Activated T-cell treated with anti-CD3 and anti-CD28 coated beads, Interleukin-2, amount 50 U/mL, for 72 hours (primary cell): ENCODE data around the gene QRSL1. TPM values are rescaled to one million over a fixed set of nuclear protein-coding genes. Genes with fewer than 3 reads are reported as not detected.
"Not testable (repeated sequence)": the region's sequence is repeated elsewhere in the genome, so short reads cannot be mapped to it uniquely, and the experiment has no call there.

ENCODE experiments used
- ATAC-seq, 2 donors: fragments of 150-1000 bp; cut with Tn5 transposase; replicated peaks in 1 of 2; 2 replicates each; pipeline ENCODE4 v1.10.0; 2021; ENCODE audit warnings: moderate library complexity in 2 of 2, mild to moderate bottlenecking in 1 of 2
- DNase-seq, 2 donors: peaks; one replicate each; pipeline ENCODE4 v3.0.0; 2021 to 2022; ENCODE audit warnings: mixed read lengths in 1 of 2
- H3K27ac Mint-ChIP-seq: one replicate; pipeline ENCODE4 v1.8.0; 2022; ENCODE audit warnings: mild to moderate bottlenecking, moderate library complexity, mixed read lengths
- H3K27me3 Mint-ChIP-seq: one replicate; pipeline ENCODE4 v1.8.0; 2022; ENCODE audit warnings: low read depth, mixed read lengths
- H3K36me3 Mint-ChIP-seq, 2 donors: one replicate each; pipeline ENCODE4 v1.8.0; 2022; ENCODE audit warnings: mixed read lengths in 2 of 2, mild to moderate bottlenecking in 1 of 2; ENCODE audit not compliant: insufficient read depth in 2 of 2
- H3K4me1 Mint-ChIP-seq: one replicate; pipeline ENCODE4 v1.8.0; 2022; ENCODE audit warnings: low read depth, mixed read lengths
- H3K4me3 Mint-ChIP-seq, 2 donors: one replicate each; pipeline ENCODE4 v1.8.0; 2022; ENCODE audit warnings: mild to moderate bottlenecking in 2 of 2, mixed read lengths in 2 of 2, moderate library complexity in 2 of 2
- H3K9me3 Mint-ChIP-seq, 2 donors: one replicate each; pipeline ENCODE4 v1.8.0; 2022; ENCODE audit warnings: mixed read lengths in 2 of 2
- total RNA-seq, 2 donors: library from RNA; stranded (reverse); gene quantifications; one replicate each; pipeline ENCODE4 v1.2.3, GENCODE V29; 2022

Gene QRSL1
- total RNA-seq: 10 to 100 TPM; 19.5 to 19.8 TPM

GRCh38 chr6:106629103-106629858 is at the start of gene QRSL1, which contains the start of gene RTN4IP1:
Gene QRSL1, plus strand, starts transcription at chr6:106629578. Its CDS starts 104 bp downstream, at chr6:106629682.
Gene RTN4IP1, minus strand, starts transcription at chr6:106629498. Its CDS starts 477 bp downstream, at chr6:106629021.
- DNase-seq (peak; percentile 85 to 87), ATAC-seq (peak; percentile 97 to 98)
- H3K27ac Mint-ChIP-seq: peak within 1 kb of the TSS; percentile 99
- no peaks in the 10 kb centered on the region for H3K36me3 Mint-ChIP-seq
- no peaks in the 10 kb centered on the region for H3K9me3 Mint-ChIP-seq
- peaks cover 27% of the 10 kb centered on the region for H3K4me1 Mint-ChIP-seq
- no peaks in the 10 kb centered on the region for H3K27me3 Mint-ChIP-seq
- H3K4me3 Mint-ChIP-seq: peak within 1 kb of the TSS; percentile 86 to 94

GRCh38 chr6:106581468-106581867 is 47.9 kb upstream of the QRSL1 start:
- ATAC-seq (no peak), DNase-seq (no peak)
- H3K4me1 Mint-ChIP-seq: no peaks in the 10 kb centered on the region
- H3K4me3 Mint-ChIP-seq: no peak overlapping the region
- H3K9me3 Mint-ChIP-seq: no peaks in the 10 kb centered on the region
- H3K27me3 Mint-ChIP-seq: no peaks in the 10 kb centered on the region
- H3K36me3 Mint-ChIP-seq: no peaks in the 10 kb centered on the region
- no peak overlapping the region for H3K27ac Mint-ChIP-seq

- ATAC-seq (peak in 1 of 2 donors; percentile 77), DNase-seq (no peak)
- H3K27me3 Mint-ChIP-seq: no peaks in the 10 kb centered on the region
- peak overlapping the region; percentile 68 for H3K27ac Mint-ChIP-seq
- H3K4me3 Mint-ChIP-seq: no peak overlapping the region
- no peaks in the 10 kb centered on the region for H3K9me3 Mint-ChIP-seq
- no peaks in the 10 kb centered on the region for H3K36me3 Mint-ChIP-seq
- peaks cover 12% of the 10 kb centered on the region for H3K4me1 Mint-ChIP-seq
Observed at GRCh38 chr6:106586815-106587415, 42.5 kb upstream of the QRSL1 start.

- H3K4me1 Mint-ChIP-seq: peaks cover 12% of the 10 kb centered on the region
- not testable (repeated sequence) for H3K36me3 Mint-ChIP-seq, DNase-seq, H3K27me3 Mint-ChIP-seq, H3K27ac Mint-ChIP-seq, ATAC-seq, H3K9me3 Mint-ChIP-seq, H3K4me3 Mint-ChIP-seq
Observed at GRCh38 chr6:106588937-106589336, 40.4 kb upstream of the QRSL1 start.

GRCh38 chr6:106591111-106591825 is 38.1 kb upstream of the QRSL1 start:
- Mint-ChIP-seq H3K4me1 (peaks cover 12% of the 10 kb centered on the region), H3K4me3 (no peak overlapping the region), H3K27ac (no peak overlapping the region), H3K36me3 (no peaks in the 10 kb centered on the region), H3K27me3 (no peaks in the 10 kb centered on the region), H3K9me3 (no peaks in the 10 kb centered on the region)
- DNase-seq: no peak
- ATAC-seq: no peak

- H3K27me3 Mint-ChIP-seq: no peaks in the 10 kb centered on the region
- H3K27ac Mint-ChIP-seq: no peak overlapping the region
- H3K4me1 Mint-ChIP-seq: no peaks in the 10 kb centered on the region
- no peak overlapping the region for H3K4me3 Mint-ChIP-seq
- DNase-seq: no peak
- H3K36me3 Mint-ChIP-seq: peaks cover 2 to 7% of the 10 kb centered on the region in 2 donors
- ATAC-seq: no peak
- peaks cover 0 to 1% of the 10 kb centered on the region in 2 donors for H3K9me3 Mint-ChIP-seq
Observed at GRCh38 chr6:106599440-106599839, 29.9 kb upstream of the QRSL1 start.

GRCh38 chr6:106600329-106600728 is 29.0 kb upstream of the QRSL1 start:
- Mint-ChIP-seq H3K9me3 (peaks cover 0 to 1% of the 10 kb centered on the region in 2 donors), H3K4me3 (no peak overlapping the region), H3K27ac (no peak overlapping the region), H3K27me3 (no peaks in the 10 kb centered on the region), H3K36me3 (peaks cover 2 to 7% of the 10 kb centered on the region in 2 donors), H3K4me1 (no peaks in the 10 kb centered on the region)
- no peak for DNase-seq
- no peak for ATAC-seq

GRCh38 chr6:106608080-106608668 is 21.2 kb upstream of the QRSL1 start:
- Mint-ChIP-seq H3K9me3 (no peaks in the 10 kb centered on the region), H3K36me3 (peaks cover 0 to 2% of the 10 kb centered on the region in 2 donors), H3K27ac (no peak overlapping the region), H3K4me3 (no peak overlapping the region), H3K27me3 (no peaks in the 10 kb centered on the region), H3K4me1 (peaks cover 9% of the 10 kb centered on the region)
- peak; percentile 21 to 40 for DNase-seq
- ATAC-seq: peak; percentile 72 to 75

GRCh38 chr6:106609699-106610098 is 19.7 kb upstream of the QRSL1 start:
- no peak overlapping the region for H3K4me3 Mint-ChIP-seq
- DNase-seq (peak in 1 of 2 donors; percentile 14), ATAC-seq (no peak)
- no peak overlapping the region for H3K27ac Mint-ChIP-seq
- peaks cover 0 to 4% of the 10 kb centered on the region in 2 donors for H3K36me3 Mint-ChIP-seq
- H3K4me1 Mint-ChIP-seq: peaks cover 24% of the 10 kb centered on the region
- no peaks in the 10 kb centered on the region for H3K9me3 Mint-ChIP-seq
- H3K27me3 Mint-ChIP-seq: no peaks in the 10 kb centered on the region

- H3K4me1 Mint-ChIP-seq: peaks cover 24% of the 10 kb centered on the region
- no peak overlapping the region for H3K27ac Mint-ChIP-seq
- peaks cover 0 to 4% of the 10 kb centered on the region in 2 donors for H3K36me3 Mint-ChIP-seq
- ATAC-seq (no peak), DNase-seq (no peak)
- no peak overlapping the region for H3K4me3 Mint-ChIP-seq
- no peaks in the 10 kb centered on the region for H3K27me3 Mint-ChIP-seq
- no peaks in the 10 kb centered on the region for H3K9me3 Mint-ChIP-seq
Observed at GRCh38 chr6:106611030-106611429, 18.3 kb upstream of the QRSL1 start.

- DNase-seq (no peak), ATAC-seq (peak; percentile 71 to 72)
- no peaks in the 10 kb centered on the region for H3K9me3 Mint-ChIP-seq
- H3K27me3 Mint-ChIP-seq: no peaks in the 10 kb centered on the region
- H3K36me3 Mint-ChIP-seq: peaks cover 0 to 3% of the 10 kb centered on the region in 2 donors
- H3K4me1 Mint-ChIP-seq: peaks cover 24% of the 10 kb centered on the region
- peak overlapping the region; percentile 18 for H3K27ac Mint-ChIP-seq
- H3K4me3 Mint-ChIP-seq: peak overlapping the region; percentile 11 to 42
Observed at GRCh38 chr6:106612671-106613416, 16.5 kb upstream of the QRSL1 start.

GRCh38 chr6:106613590-106613989 is 15.8 kb upstream of the QRSL1 start:
- H3K27ac Mint-ChIP-seq: peak overlapping the region; percentile 18
- ATAC-seq (no peak), DNase-seq (no peak)
- peaks cover 24% of the 10 kb centered on the region for H3K4me1 Mint-ChIP-seq
- H3K27me3 Mint-ChIP-seq: no peaks in the 10 kb centered on the region
- peak overlapping the region in 1 of 2 donors; percentile 11 for H3K4me3 Mint-ChIP-seq
- H3K36me3 Mint-ChIP-seq: peaks cover 0 to 3% of the 10 kb centered on the region in 2 donors
- no peaks in the 10 kb centered on the region for H3K9me3 Mint-ChIP-seq
